Naive B cell (primary cell): ENCODE data around the gene ARHGAP10. TPM values are rescaled to one million over a fixed set of nuclear protein-coding genes. Genes with fewer than 3 reads are reported as not detected.
A peak's percentile ranks its signal among the peaks of the same experiment; 100 is the strongest.
"Not testable (repeated sequence)": the region's sequence is repeated elsewhere in the genome, so short reads cannot be mapped to it uniquely, and the experiment has no call there.

Experiments
- ATAC-seq, 2 donors: fragments of 150-1000 bp; cut with Tn5 transposase; 2 replicates each; pipeline ENCODE4 v1.10.0; 2021; ENCODE audit warnings: low read depth in 2 of 2, mild to moderate bottlenecking in 2 of 2, moderate library complexity in 2 of 2
- DNase-seq: peaks from one replicate; pipeline ENCODE4 v3.0.0; 2022
- H3K27ac Mint-ChIP-seq, 6 donors: one replicate each; pipeline ENCODE4 v1.8.0; 2020 to 2022; ENCODE audit warnings: mild to moderate bottlenecking in 6 of 6, mixed read lengths in 6 of 6, moderate library complexity in 5 of 6, inconsistent platforms in 2 of 6
- H3K27me3 Mint-ChIP-seq, 3 donors: one replicate each; pipeline ENCODE4 v1.8.0; 2021 to 2022; ENCODE audit warnings: mixed read lengths in 3 of 3, mild to moderate bottlenecking in 1 of 3
- H3K36me3 Mint-ChIP-seq, 2 donors: one replicate each; pipeline ENCODE4 v1.8.0; 2020 to 2022; ENCODE audit warnings: mixed read lengths in 2 of 2, inconsistent platforms in 1 of 2, mild to moderate bottlenecking in 1 of 2
- H3K4me1 Mint-ChIP-seq, 3 donors: one replicate each; pipeline ENCODE4 v1.8.0; 2020 to 2022; ENCODE audit warnings: mixed read lengths in 3 of 3, inconsistent platforms in 1 of 3, mild to moderate bottlenecking in 1 of 3, moderate library complexity in 1 of 3
- H3K4me3 Mint-ChIP-seq, 8 donors: one replicate each; pipeline ENCODE4 v1.8.0; 2020 to 2022; ENCODE audit warnings: mild to moderate bottlenecking in 8 of 8, mixed read lengths in 8 of 8, moderate library complexity in 8 of 8, inconsistent platforms in 2 of 8
- H3K9me3 Mint-ChIP-seq, 7 donors: one replicate each; pipeline ENCODE4 v1.8.0; 2020 to 2022; ENCODE audit warnings: mixed read lengths in 7 of 7, mild to moderate bottlenecking in 5 of 7, inconsistent platforms in 2 of 7, moderate library complexity in 1 of 7
- polyA plus RNA-seq, 6 donors: library from polyadenylated mRNA; unstranded; fragments of 300-500 nt; fragmentation: Illumina TruSeq; gene quantifications; one replicate each; pipeline ENCODE4 v1.2.3, GENCODE V29; 2021; ENCODE audit warnings: low read depth in 6 of 6

The ARHGAP10 gene
- polyA plus RNA-seq, 6 donors from 2014 or later: 0.26 TPM; not detected in 5

- no peaks in the 10 kb centered on the region for H3K27me3 Mint-ChIP-seq
- DNase-seq (no peak), ATAC-seq (no peak)
- H3K9me3 Mint-ChIP-seq: peaks cover 0 to 3% (median 0%) of the 10 kb centered on the region in 7 donors
- H3K4me3 Mint-ChIP-seq: no peak overlapping the region
- no peaks in the 10 kb centered on the region for H3K36me3 Mint-ChIP-seq
- H3K27ac Mint-ChIP-seq: no peak overlapping the region
- H3K4me1 Mint-ChIP-seq: peaks cover 0 to 7% (median 0%) of the 10 kb centered on the region in 3 donors
Observed at GRCh38 chr4:147794787-147795413, 63.0 kb downstream of the ARHGAP10 start.

DNA sequence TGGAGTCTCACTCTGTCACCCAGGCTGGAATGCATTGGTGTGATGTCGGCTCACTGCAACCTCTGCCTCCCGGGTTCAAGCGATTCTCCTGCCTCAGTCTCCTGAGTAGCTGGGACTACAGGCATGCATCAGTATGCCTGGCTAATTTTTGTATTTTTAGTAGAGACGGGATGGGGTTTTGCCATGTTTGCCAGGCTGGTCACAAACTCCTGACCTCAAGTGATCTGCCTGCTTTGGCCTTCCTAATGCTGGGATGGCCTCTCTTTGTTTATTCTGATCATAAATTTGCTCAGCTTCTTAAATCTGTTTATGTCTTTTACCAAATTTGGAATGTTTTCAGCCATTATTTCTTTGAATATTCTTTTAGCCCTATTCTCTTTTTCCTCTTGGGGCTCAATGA is 67.2 kb downstream of the ARHGAP10 start:
- not testable (repeated sequence) for H3K36me3 Mint-ChIP-seq, H3K4me1 Mint-ChIP-seq, H3K27me3 Mint-ChIP-seq, H3K9me3 Mint-ChIP-seq, H3K27ac Mint-ChIP-seq, DNase-seq, H3K4me3 Mint-ChIP-seq, ATAC-seq

DNA sequence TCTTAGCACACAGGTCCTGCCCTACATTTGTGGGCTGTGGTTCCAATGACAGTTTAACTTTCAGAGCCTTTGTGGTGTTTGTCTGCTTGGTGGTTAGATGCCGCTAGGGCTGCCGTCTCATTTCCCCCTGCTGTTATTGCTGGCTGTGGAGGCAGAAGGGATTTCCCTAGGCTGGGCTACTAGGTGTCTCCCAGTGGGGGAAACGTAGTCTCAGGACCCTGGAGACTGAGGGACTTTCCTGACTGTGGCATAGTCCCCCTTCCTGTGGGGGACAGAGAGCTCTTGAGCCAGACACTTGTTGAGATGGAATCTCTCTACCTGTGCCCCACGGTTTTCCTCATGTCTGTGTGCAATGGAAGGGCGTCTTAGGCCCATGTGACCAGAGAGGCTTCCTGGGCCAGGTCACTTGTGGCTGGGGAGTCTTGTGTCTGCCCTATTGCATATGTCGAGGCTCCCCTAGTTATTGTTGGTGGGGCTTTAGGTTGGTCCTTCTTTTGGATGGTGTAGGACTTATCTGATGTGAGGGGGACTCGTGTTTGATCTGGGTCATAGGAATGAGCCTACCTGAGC is 68.2 kb downstream of the ARHGAP10 start:
- Mint-ChIP-seq H3K27ac (peak overlapping the region in 1 of 6 donors; percentile 28), H3K4me1 (peaks cover 0 to 7% (median 0%) of the 10 kb centered on the region in 3 donors), H3K4me3 (no peak overlapping the region), H3K9me3 (peaks cover 0 to 3% (median 0%) of the 10 kb centered on the region in 7 donors), H3K27me3 (no peaks in the 10 kb centered on the region), H3K36me3 (no peaks in the 10 kb centered on the region)
- DNase-seq: no peak
- ATAC-seq: peak; percentile 38 to 39

DNA sequence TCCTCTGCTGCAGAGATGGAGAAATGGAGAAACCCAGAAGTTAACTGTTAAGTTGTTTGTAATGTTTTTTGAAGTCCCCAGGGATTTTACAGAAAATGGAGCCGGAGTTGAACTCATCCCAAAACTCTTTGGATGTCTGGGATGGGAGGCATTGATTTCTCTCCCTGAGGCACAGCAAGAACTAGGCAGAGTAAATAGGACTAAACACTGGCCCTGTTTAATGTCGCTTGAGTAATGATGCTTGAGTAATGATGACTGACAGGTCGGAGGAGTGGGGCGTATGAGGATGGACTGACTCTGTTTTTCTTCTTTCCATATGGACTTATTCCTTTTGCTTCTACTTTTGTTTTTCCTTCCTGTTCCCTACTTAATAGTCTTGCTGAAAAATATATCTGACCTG is 69.9 kb downstream of the ARHGAP10 start:
- DNase-seq: no peak
- H3K9me3 Mint-ChIP-seq: peaks cover 0 to 3% (median 0%) of the 10 kb centered on the region in 7 donors
- H3K4me3 Mint-ChIP-seq: no peak overlapping the region
- no peak for ATAC-seq
- no peaks in the 10 kb centered on the region for H3K36me3 Mint-ChIP-seq
- H3K4me1 Mint-ChIP-seq: peaks cover 0 to 7% (median 0%) of the 10 kb centered on the region in 3 donors
- no peaks in the 10 kb centered on the region for H3K27me3 Mint-ChIP-seq
- no peak overlapping the region for H3K27ac Mint-ChIP-seq

DNA sequence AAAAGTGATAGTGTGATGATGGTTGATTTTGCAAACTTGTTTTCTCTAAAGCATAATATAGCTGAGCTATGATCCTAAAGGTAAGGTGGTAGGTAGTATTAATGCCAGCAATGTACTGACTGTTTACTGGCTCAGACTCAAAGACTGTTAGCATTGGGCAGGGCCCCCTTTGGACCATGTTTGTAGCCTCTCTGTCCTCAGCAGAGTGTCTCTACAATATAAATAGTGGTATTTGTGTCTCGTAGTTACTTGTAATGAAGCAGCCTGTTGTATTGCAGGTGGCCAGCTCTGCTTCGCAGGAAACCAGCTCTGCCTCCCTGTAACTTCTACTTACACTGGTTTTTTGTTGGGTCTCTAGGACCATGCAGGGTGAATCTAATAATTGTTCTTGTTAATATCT is 70.5 kb downstream of the ARHGAP10 start:
- peaks cover 0 to 7% (median 0%) of the 10 kb centered on the region in 3 donors for H3K4me1 Mint-ChIP-seq

DNA sequence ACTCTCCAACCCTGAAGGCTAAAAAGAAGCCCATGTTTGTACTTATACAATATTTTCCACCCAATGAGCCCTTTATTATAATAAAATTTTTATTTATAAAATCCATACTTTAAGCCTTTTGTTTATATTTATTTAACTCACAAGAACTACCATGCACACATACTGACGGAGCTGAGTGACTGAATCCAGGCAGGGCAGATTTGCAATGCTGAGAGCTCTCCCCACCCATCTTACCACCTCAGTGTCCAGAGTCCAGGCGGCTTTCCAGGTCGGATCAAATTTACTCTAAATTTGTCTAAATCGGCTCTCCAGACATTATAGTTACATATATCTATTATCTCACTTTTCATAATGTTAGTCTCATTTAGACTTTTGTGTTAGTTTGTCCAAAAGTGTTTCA is 74.1 kb downstream of the ARHGAP10 start:
- no peaks in the 10 kb centered on the region for H3K9me3 Mint-ChIP-seq
- peaks cover 2 to 7% (median 5%) of the 10 kb centered on the region in 3 donors for H3K4me1 Mint-ChIP-seq
- H3K27me3 Mint-ChIP-seq: peaks cover 0 to 5% (median 0%) of the 10 kb centered on the region in 3 donors
- H3K27ac Mint-ChIP-seq: no peak overlapping the region
- no peaks in the 10 kb centered on the region for H3K36me3 Mint-ChIP-seq
- H3K4me3 Mint-ChIP-seq: peak overlapping the region in 1 of 8 donors; percentile 53
- no peak for ATAC-seq
- no peak for DNase-seq

More for the DNA sequence above, 70.5 kb downstream of the ARHGAP10 start:
- Mint-ChIP-seq H3K9me3 (peaks cover 0 to 3% (median 0%) of the 10 kb centered on the region in 7 donors), H3K4me3 (no peak overlapping the region), H3K36me3 (no peaks in the 10 kb centered on the region), H3K27ac (no peak overlapping the region), H3K27me3 (no peaks in the 10 kb centered on the region)
- no peak for DNase-seq
- ATAC-seq: no peak

DNA sequence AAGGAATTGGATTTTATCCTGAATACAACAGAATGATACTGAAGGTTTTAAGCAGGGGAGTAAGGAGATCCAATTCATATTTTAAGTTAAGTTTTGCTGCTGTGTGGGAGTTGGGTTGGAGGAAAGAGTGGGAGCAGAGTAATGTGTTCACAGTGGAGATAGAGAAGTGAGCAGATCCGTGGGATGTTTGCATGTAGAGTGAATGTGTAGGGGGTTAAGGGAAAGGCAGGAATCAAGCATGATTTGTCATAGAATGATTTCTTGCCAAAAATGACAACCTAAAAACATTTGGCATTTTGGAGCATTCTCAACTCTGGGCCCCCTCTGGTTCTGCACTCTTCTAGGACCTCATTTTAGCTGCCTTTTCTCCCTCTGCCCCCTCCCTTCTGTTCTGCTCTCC is 76.6 kb downstream of the ARHGAP10 start:
- H3K9me3 Mint-ChIP-seq: no peaks in the 10 kb centered on the region
- no peak for ATAC-seq
- H3K4me3 Mint-ChIP-seq: no peak overlapping the region
- H3K27me3 Mint-ChIP-seq: peaks cover 0 to 5% (median 0%) of the 10 kb centered on the region in 3 donors
- H3K36me3 Mint-ChIP-seq: no peaks in the 10 kb centered on the region
- peak overlapping the region in 1 of 6 donors; percentile 1 for H3K27ac Mint-ChIP-seq
- peaks cover 2 to 7% (median 5%) of the 10 kb centered on the region in 3 donors for H3K4me1 Mint-ChIP-seq
- no peak for DNase-seq

DNA sequence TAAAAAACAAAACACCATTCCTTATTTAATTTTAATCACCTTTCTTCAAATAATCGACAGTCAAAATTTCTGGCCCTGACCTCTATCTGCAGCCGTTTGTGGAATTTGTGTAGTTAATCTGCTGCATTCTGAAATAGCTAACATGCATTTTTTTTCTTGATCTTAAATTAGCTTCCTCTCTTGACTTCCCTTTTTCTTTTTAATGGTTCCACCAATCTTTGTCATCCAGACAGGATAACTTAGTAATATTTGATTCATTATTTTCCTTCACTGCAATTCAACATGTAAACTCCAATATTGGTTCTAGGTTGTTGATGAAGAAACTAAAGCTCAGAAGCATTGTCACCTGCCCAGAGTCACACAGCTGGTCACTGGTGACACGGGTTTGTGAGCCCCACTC is 77.3 kb downstream of the ARHGAP10 start:
- no peak for ATAC-seq

DNA sequence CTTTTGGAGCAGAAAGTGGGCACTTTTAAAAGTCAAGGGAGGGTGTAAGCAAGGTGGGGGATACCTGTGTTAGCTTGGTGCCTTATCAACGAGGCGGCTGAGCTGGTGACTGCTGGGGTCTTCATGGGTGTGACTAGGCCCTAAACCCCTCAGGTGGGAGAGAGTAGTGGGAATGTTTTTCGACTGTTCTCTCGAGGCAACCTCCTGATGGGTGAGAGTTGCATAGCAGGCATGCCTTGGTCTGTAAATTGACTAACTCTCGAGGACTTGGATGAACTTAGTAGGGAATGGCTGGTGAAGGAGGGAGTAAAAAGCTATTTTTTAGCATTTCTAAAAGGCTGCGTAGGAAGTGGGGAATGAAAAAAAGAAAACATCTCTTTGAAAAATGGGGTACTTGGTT is 80.0 kb downstream of the ARHGAP10 start:
- Mint-ChIP-seq H3K4me1 (peaks cover 2 to 7% (median 5%) of the 10 kb centered on the region in 3 donors), H3K36me3 (no peaks in the 10 kb centered on the region)

More for the DNA sequence above, 77.3 kb downstream of the ARHGAP10 start:
- peaks cover 0 to 5% (median 0%) of the 10 kb centered on the region in 3 donors for H3K27me3 Mint-ChIP-seq
- no peak for DNase-seq
- no peaks in the 10 kb centered on the region for H3K9me3 Mint-ChIP-seq
- H3K36me3 Mint-ChIP-seq: no peaks in the 10 kb centered on the region
- H3K4me1 Mint-ChIP-seq: peaks cover 2 to 7% (median 5%) of the 10 kb centered on the region in 3 donors
- peak overlapping the region in 1 of 6 donors; percentile 65 for H3K27ac Mint-ChIP-seq
- H3K4me3 Mint-ChIP-seq: no peak overlapping the region

DNA sequence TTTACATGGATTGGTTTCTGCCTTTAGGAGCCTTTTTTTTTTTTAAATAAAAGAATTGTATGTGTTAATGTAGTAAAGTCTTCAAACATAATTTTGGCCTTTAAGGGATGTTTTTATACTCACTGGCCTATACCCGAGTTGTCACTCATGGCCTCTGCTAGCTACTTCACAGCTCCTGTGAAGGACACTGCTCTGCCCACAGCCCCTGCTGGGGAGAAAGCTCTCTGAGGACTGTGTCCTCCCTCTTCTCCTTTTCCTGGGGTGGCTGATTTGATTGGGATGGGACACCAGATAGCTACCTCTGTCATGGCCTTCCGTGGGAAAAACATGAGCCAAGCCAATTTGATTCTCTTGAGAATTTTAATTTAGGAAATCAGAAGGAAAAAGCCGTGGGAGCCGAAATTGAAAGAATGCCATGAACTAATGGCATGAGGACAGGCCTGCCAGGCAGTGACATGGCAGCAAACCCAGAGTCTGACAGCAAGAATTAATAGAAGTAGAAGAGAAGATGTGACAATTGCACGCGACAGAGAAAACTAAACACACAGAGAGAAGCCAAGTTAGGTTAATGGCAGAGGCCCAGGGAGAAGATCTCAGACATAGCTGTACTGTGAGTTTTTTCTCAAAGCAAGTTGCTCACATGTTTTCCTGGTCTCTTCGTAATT is 81.4 kb downstream of the ARHGAP10 start:
- Mint-ChIP-seq H3K27ac (no peak overlapping the region), H3K9me3 (no peaks in the 10 kb centered on the region), H3K36me3 (no peaks in the 10 kb centered on the region), H3K4me3 (no peak overlapping the region), H3K27me3 (peaks cover 0 to 5% (median 0%) of the 10 kb centered on the region in 3 donors), H3K4me1 (peaks cover 2 to 7% (median 5%) of the 10 kb centered on the region in 3 donors)
- ATAC-seq (no peak), DNase-seq (no peak)

More for the DNA sequence above, 80.0 kb downstream of the ARHGAP10 start:
- ATAC-seq (no peak), DNase-seq (no peak)
- H3K4me3 Mint-ChIP-seq: no peak overlapping the region
- H3K27ac Mint-ChIP-seq: no peak overlapping the region
- peaks cover 0 to 5% (median 0%) of the 10 kb centered on the region in 3 donors for H3K27me3 Mint-ChIP-seq
- no peaks in the 10 kb centered on the region for H3K9me3 Mint-ChIP-seq

- H3K4me1 Mint-ChIP-seq: peaks cover 2 to 6% (median 5%) of the 10 kb centered on the region in 3 donors
- H3K9me3 Mint-ChIP-seq: no peaks in the 10 kb centered on the region
- DNase-seq: no peak
- H3K36me3 Mint-ChIP-seq: no peaks in the 10 kb centered on the region
- no peak overlapping the region for H3K27ac Mint-ChIP-seq
- no peak overlapping the region for H3K4me3 Mint-ChIP-seq
- no peaks in the 10 kb centered on the region for H3K27me3 Mint-ChIP-seq
- ATAC-seq: no peak
Observed at GRCh38 chr4:147813973-147814372, 82.1 kb downstream of the ARHGAP10 start.

DNA sequence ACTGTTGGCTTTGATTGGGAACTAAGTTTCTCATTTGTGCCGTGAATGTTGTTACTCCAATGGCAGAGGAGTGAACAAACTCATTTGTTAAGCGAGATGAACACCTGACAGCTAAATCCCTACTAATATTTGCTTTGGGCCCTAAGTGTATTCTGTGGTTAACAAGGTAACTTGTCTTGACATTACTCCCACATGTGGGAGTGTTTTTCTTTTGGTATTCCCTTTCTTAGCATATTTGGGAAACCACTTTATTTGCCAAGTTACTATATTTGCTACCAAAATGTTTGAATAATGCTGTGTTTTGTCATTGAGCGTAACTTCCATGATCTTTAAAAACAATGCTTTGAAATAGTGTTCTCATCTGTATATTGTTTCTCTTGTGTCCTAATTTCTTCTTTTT is 82.5 kb downstream of the ARHGAP10 start:
- H3K4me3 Mint-ChIP-seq: no peak overlapping the region
- no peak for ATAC-seq
- no peak for DNase-seq
- H3K4me1 Mint-ChIP-seq: peaks cover under 1 to 2% (median 1%) of the 10 kb centered on the region in 3 donors
- no peaks in the 10 kb centered on the region for H3K36me3 Mint-ChIP-seq
- H3K27ac Mint-ChIP-seq: no peak overlapping the region
- H3K27me3 Mint-ChIP-seq: no peaks in the 10 kb centered on the region
- no peaks in the 10 kb centered on the region for H3K9me3 Mint-ChIP-seq

GRCh38 chr4:147815741-147816140 is 83.9 kb downstream of the ARHGAP10 start:
- H3K4me3 Mint-ChIP-seq: no peak overlapping the region
- H3K27ac Mint-ChIP-seq: peak overlapping the region in 1 of 6 donors; percentile 30
- H3K9me3 Mint-ChIP-seq: no peaks in the 10 kb centered on the region
- no peaks in the 10 kb centered on the region for H3K27me3 Mint-ChIP-seq
- no peaks in the 10 kb centered on the region for H3K4me1 Mint-ChIP-seq
- ATAC-seq (no peak), DNase-seq (no peak)
- no peaks in the 10 kb centered on the region for H3K36me3 Mint-ChIP-seq
